ENCODE measurements around the gene SP3. TPM values are rescaled to one million over a fixed set of nuclear protein-coding genes. Genes with fewer than 3 reads are reported as not detected.

Gene SP3
- total and polyA plus RNA-seq, 2 of the 8 experiments (the other 6 are each of a cell fraction or from before 2014, with no cell fraction given): 31.0 to 92.1 TPM

GRCh38 chr2:173999724-174000123 lies 34.6 kb upstream of the SP3 start (continued):
- TF ChIP-seq CHD7 (IDR thresholded peaks at IDR 0.05; ENCODE audit: insufficient replicate concordance, low read length) (no peak), SRF (IDR thresholded peaks at IDR 0.05; ENCODE audit: low read depth, low read length) (no peak), GABPA (IDR thresholded peaks at IDR 0.05; ENCODE audit: borderline replicate concordance, insufficient read depth, low read length) (no peak), CBX5 (IDR thresholded peaks at IDR 0.05; ENCODE audit: low read depth, low read length) (no peak), TCF12 (IDR thresholded peaks at IDR 0.05; ENCODE audit: low read depth, low read length) (no peak)

Measured in H1 (cell line).